Glutamatergic neuron (in vitro differentiated cells): ENCODE results near the gene TLCD3B. TPM values are rescaled to one million over a fixed set of nuclear protein-coding genes. Genes with fewer than 3 reads are reported as not detected.

ENCODE experiments used
- DNase-seq: peaks from one replicate; pipeline ENCODE4 v3.0.0; 2022
- H3K27ac Mint-ChIP-seq: one replicate; pipeline ENCODE4 v1.8.0; 2020; ENCODE audit warnings: mild to moderate bottlenecking, mixed read lengths, inconsistent platforms; ENCODE audit not compliant: unreplicated experiment
- H3K27me3 Mint-ChIP-seq: one replicate; pipeline ENCODE4 v1.8.0; 2020; ENCODE audit warnings: mild to moderate bottlenecking, moderate library complexity, mixed read lengths, inconsistent platforms; ENCODE audit not compliant: unreplicated experiment
- H3K36me3 Mint-ChIP-seq: one replicate; pipeline ENCODE4 v1.8.0; 2020; ENCODE audit warnings: mild to moderate bottlenecking, mixed read lengths, inconsistent platforms; ENCODE audit not compliant: unreplicated experiment
- H3K4me1 Mint-ChIP-seq: one replicate; pipeline ENCODE4 v1.8.0; 2020; ENCODE audit warnings: mild to moderate bottlenecking, low read depth, mixed read lengths, inconsistent platforms; ENCODE audit not compliant: unreplicated experiment
- H3K4me3 Mint-ChIP-seq: one replicate; pipeline ENCODE4 v1.8.0; 2020; ENCODE audit warnings: mild to moderate bottlenecking, mixed read lengths, inconsistent platforms; ENCODE audit not compliant: unreplicated experiment
- H3K9me3 Mint-ChIP-seq: one replicate; pipeline ENCODE4 v1.8.0; 2020; ENCODE audit warnings: mild to moderate bottlenecking, moderate library complexity, mixed read lengths, inconsistent platforms; ENCODE audit not compliant: unreplicated experiment
- total RNA-seq: library from RNA; stranded (reverse); fragmentation: NEBNext Ultra II Directional; extraction: Animal tissue kit (Norgen Biotek cat#: 25700); gene quantifications from one replicate; pipeline ENCODE4 v1.2.1, GENCODE V29; 2021; ENCODE audit not compliant: unreplicated experiment
- TF ChIP-seq, protein P1 (sequence below): fragments of 200-600 bp; sonication (generic); IDR thresholded peaks from one replicate; pipeline ENCODE4 v1.5.0; 2021; ENCODE audit not compliant: partially characterized antibody, unreplicated experiment

TLCD3B gene
- total RNA-seq, 1 donor from 2014 or later = 253 TPM

DNA sequence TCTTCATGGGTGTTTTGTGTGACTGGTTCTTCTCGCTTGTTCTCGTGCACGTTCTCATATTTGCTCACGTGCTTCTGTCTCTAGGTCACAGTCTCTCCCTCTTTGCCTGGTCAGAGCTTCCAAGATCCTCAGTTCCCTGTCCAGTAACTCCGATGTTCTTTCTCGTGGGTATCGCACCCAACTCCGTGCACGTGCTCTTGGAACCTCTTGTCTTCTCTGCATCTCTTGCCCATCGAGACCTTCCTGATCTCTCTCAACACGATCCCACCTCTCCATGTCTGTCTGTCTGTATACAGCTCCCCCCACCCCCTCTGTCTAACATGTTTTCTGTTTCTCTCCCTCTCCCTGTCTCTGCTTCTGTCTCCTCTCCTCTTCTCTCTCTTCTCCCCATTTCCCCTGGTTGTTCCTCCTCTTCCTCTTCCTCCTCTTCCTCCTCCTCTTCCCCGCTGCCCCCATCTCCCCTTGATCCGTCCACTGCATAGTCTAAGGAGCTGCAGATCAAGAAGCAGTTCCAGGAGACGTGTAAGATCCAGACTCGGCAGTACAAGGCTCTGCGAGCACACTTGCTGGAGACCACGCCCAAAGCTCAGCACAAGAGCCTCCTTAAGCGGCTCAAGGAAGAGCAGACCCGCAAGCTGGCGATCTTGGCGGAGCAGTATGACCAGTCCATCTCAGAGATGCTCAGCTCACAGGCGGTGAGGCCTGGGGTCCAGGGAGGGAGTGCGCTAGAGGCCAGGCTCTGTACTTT, 41.8 kb downstream of the TLCD3B start:
- Mint-ChIP-seq H3K27me3 (peaks cover 20% of the 10 kb centered on the region), H3K4me3 (peak overlapping the region; percentile 10), H3K4me1 (no peaks in the 10 kb centered on the region), H3K27ac (peak overlapping the region; percentile 64), H3K36me3 (peaks cover 9% of the 10 kb centered on the region), H3K9me3 (peaks cover 7% of the 10 kb centered on the region)
- TF ChIP-seq, protein P1, sequence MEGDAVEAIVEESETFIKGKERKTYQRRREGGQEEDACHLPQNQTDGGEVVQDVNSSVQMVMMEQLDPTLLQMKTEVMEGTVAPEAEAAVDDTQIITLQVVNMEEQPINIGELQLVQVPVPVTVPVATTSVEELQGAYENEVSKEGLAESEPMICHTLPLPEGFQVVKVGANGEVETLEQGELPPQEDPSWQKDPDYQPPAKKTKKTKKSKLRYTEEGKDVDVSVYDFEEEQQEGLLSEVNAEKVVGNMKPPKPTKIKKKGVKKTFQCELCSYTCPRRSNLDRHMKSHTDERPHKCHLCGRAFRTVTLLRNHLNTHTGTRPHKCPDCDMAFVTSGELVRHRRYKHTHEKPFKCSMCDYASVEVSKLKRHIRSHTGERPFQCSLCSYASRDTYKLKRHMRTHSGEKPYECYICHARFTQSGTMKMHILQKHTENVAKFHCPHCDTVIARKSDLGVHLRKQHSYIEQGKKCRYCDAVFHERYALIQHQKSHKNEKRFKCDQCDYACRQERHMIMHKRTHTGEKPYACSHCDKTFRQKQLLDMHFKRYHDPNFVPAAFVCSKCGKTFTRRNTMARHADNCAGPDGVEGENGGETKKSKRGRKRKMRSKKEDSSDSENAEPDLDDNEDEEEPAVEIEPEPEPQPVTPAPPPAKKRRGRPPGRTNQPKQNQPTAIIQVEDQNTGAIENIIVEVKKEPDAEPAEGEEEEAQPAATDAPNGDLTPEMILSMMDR = no peak
- DNase-seq = no peak

DNA sequence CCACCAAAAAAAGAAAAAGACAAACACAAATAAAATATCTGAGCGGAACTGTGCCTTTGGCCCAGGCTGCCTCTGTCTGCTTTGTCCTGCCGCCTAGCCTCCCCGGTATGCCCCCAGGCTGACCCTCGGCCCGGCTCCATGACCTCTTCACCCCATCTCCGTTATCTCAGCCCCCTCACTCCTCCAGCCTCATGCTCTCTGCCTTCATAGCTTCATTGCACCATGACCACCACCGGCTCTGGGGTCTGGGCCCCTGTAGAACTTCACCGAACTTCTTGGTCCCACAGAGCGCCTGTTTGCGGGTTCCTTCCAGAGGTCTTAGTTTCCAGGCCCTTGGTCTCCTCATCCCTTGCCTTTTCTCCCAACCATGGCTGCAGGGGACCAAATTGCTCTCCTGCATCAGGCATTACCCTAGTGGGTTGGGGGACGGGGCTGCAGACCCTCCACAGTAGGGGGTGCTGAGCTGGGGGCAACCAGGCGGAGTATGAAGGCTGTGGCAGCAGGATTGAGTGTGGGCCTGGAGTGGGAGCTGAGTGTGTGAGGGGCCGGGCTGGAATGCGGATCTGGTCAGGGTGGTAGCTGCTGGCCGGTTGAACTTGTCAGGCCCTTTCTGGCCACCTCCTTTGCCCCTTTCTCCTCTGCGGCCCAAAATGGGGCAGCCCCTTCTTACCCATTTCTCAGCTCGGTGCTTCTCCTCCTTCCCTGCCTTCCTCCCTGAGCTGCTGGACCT, 42.6 kb downstream of the TLCD3B start:
- Mint-ChIP-seq H3K27me3 (peaks cover 13% of the 10 kb centered on the region), H3K4me1 (no peaks in the 10 kb centered on the region), H3K27ac (peak overlapping the region; percentile 64), H3K36me3 (peaks cover 11% of the 10 kb centered on the region), H3K4me3 (peak overlapping the region; percentile 10), H3K9me3 (peaks cover 8% of the 10 kb centered on the region)
- DNase-seq = no peak
- TF ChIP-seq, protein P1 = no peak

DNA sequence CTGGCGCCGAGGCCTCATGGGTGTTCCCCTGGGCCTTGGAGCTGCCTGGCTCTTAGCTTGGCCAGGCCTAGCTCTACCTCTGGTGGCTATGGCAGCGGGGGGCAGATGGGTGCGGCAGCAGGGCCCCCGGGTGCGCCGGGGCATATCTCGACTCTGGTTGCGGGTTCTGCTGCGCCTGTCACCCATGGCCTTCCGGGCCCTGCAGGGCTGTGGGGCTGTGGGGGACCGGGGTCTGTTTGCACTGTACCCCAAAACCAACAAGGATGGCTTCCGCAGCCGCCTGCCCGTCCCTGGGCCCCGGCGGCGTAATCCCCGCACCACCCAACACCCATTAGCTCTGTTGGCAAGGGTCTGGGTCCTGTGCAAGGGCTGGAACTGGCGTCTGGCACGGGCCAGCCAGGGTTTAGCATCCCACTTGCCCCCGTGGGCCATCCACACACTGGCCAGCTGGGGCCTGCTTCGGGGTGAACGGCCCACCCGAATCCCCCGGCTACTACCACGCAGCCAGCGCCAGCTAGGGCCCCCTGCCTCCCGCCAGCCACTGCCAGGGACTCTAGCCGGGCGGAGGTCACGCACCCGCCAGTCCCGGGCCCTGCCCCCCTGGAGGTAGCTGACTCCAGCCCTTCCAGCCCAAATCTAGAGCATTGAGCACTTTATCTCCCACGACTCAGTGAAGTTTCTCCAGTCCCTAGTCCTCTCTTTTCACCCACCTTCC, 43.5 kb downstream of the TLCD3B start:
- peaks cover 16% of the 10 kb centered on the region for H3K27me3 Mint-ChIP-seq
- H3K9me3 Mint-ChIP-seq = peaks cover 9% of the 10 kb centered on the region
- peak overlapping the region; percentile 66 for H3K27ac Mint-ChIP-seq
- H3K4me1 Mint-ChIP-seq = no peaks in the 10 kb centered on the region
- DNase-seq = no peak
- TF ChIP-seq, protein P1 = no peak
- peaks cover 12% of the 10 kb centered on the region for H3K36me3 Mint-ChIP-seq
- no peak overlapping the region for H3K4me3 Mint-ChIP-seq

DNA sequence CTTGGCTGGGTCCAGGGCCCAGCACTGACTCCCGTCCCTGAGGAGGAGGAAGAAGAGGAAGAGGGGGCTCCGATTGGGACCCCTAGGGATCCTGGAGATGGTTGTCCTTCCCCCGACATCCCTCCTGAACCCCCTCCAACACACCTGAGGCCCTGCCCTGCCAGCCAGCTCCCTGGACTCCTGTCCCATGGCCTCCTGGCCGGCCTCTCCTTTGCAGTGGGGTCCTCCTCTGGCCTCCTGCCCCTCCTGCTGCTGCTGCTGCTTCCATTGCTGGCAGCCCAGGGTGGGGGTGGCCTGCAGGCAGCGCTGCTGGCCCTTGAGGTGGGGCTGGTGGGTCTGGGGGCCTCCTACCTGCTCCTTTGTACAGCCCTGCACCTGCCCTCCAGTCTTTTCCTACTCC, 44.1 kb downstream of the TLCD3B start:
- Mint-ChIP-seq H3K4me3 (no peak overlapping the region), H3K27me3 (peaks cover 17% of the 10 kb centered on the region), H3K27ac (no peak overlapping the region), H3K4me1 (no peaks in the 10 kb centered on the region), H3K9me3 (peaks cover 9% of the 10 kb centered on the region), H3K36me3 (peaks cover 12% of the 10 kb centered on the region)
- TF ChIP-seq, protein P1 = no peak
- DNase-seq = no peak
